ENCODE measurements around the gene NFRKB. TPM values are rescaled to one million over a fixed set of nuclear protein-coding genes. Genes with fewer than 3 reads are reported as not detected.
"Not testable (repeated sequence)": the region's sequence is repeated elsewhere in the genome, so short reads cannot be mapped to it uniquely, and the experiment has no call there.

NFRKB gene
- total RNA-seq, 1 donor from 2014 or later: 11.8 TPM

- Histone ChIP-seq H3K9me3 (replicated peaks) (no peaks in the 10 kb centered on the region), H3K4me3 (no peak overlapping the region), H3K4me1 (no peaks in the 10 kb centered on the region), H3K27ac (replicated peaks) (no peak overlapping the region), H3K27me3 (ENCODE audit: low read depth) (no peaks in the 10 kb centered on the region), H3K36me3 (peaks cover 100% of the 10 kb centered on the region)
- no peak for DNase-seq
- no peak for TF ChIP-seq CTCF (IDR thresholded peaks at IDR 0.05; ENCODE audit: borderline replicate concordance)
- intact Hi-C loops (cut with micrococcal nuclease): no loop called here
Measured at GRCh38 chr11:129880311-129880710, 15.1 kb downstream of the NFRKB start.

GRCh38 chr11:129871914-129872313 lies 23.5 kb downstream of the NFRKB start:
- Histone ChIP-seq H3K4me3 (no peak overlapping the region), H3K36me3 (peaks cover 100% of the 10 kb centered on the region), H3K9me3 (replicated peaks) (no peaks in the 10 kb centered on the region), H3K27me3 (ENCODE audit: low read depth) (no peaks in the 10 kb centered on the region), H3K4me1 (no peaks in the 10 kb centered on the region), H3K27ac (replicated peaks) (no peak overlapping the region)
- no peak for DNase-seq
- intact Hi-C loops (cut with micrococcal nuclease): no loop called here
- TF ChIP-seq CTCF (IDR thresholded peaks at IDR 0.05; ENCODE audit: borderline replicate concordance): no peak

GRCh38 chr11:129868626-129869025 lies 26.8 kb downstream of the NFRKB start:
- H3K27ac ChIP-seq (replicated peaks); H3K27me3 ChIP-seq (ENCODE audit: low read depth); H3K9me3 ChIP-seq (replicated peaks); DNase-seq; intact Hi-C loops (cut with micrococcal nuclease); H3K4me3 ChIP-seq: not testable (repeated sequence)
- Histone ChIP-seq H3K36me3 (peaks cover 94% of the 10 kb centered on the region), H3K4me1 (peaks cover 11% of the 10 kb centered on the region)

- H3K27ac ChIP-seq (replicated peaks): no peak overlapping the region
- H3K36me3 ChIP-seq: peaks cover 80% of the 10 kb centered on the region
- no peaks in the 10 kb centered on the region for H3K27me3 ChIP-seq (ENCODE audit: low read depth)
- DNase-seq: no peak
- intact Hi-C loops (cut with micrococcal nuclease): no loop called here
- peaks cover 23% of the 10 kb centered on the region for H3K4me1 ChIP-seq
- no peak for TF ChIP-seq CTCF (IDR thresholded peaks at IDR 0.05; ENCODE audit: borderline replicate concordance)
- H3K4me3 ChIP-seq: no peak overlapping the region
- H3K9me3 ChIP-seq (replicated peaks): no peaks in the 10 kb centered on the region
Measured at GRCh38 chr11:129866311-129866710, 29.1 kb downstream of the NFRKB start.

GRCh38 chr11:129865701-129866100 lies 29.7 kb downstream of the NFRKB start:
- Histone ChIP-seq H3K27me3 (ENCODE audit: low read depth) (no peaks in the 10 kb centered on the region), H3K9me3 (replicated peaks) (no peaks in the 10 kb centered on the region), H3K4me1 (peaks cover 24% of the 10 kb centered on the region), H3K4me3 (no peak overlapping the region), H3K36me3 (peaks cover 77% of the 10 kb centered on the region), H3K27ac (replicated peaks) (no peak overlapping the region)
- no peak for TF ChIP-seq CTCF (IDR thresholded peaks at IDR 0.05; ENCODE audit: borderline replicate concordance)
- intact Hi-C loops (cut with micrococcal nuclease): no loop called here
- no peak for DNase-seq

GRCh38 chr11:129864811-129865210 lies 30.6 kb downstream of the NFRKB start:
- Histone ChIP-seq H3K36me3 (peaks cover 77% of the 10 kb centered on the region), H3K27ac (replicated peaks) (no peak overlapping the region), H3K9me3 (replicated peaks) (no peaks in the 10 kb centered on the region), H3K4me3 (no peak overlapping the region), H3K4me1 (peaks cover 24% of the 10 kb centered on the region), H3K27me3 (ENCODE audit: low read depth) (no peaks in the 10 kb centered on the region)
- TF ChIP-seq CTCF (IDR thresholded peaks at IDR 0.05; ENCODE audit: borderline replicate concordance): no peak
- intact Hi-C loops (cut with micrococcal nuclease): no loop called here
- no peak for DNase-seq

All from left ventricle myocardium inferior (tissue), 1 donor.